GM19452 (cell line): ENCODE results near the gene GCHFR.

Experiments
- ATAC-seq: cut with Tn5 transposase; IDR thresholded peaks from one replicate; pipeline ENCODE4 v1.9.1; 2021; ENCODE audit not compliant: unreplicated experiment

The GCHFR gene

DNA sequence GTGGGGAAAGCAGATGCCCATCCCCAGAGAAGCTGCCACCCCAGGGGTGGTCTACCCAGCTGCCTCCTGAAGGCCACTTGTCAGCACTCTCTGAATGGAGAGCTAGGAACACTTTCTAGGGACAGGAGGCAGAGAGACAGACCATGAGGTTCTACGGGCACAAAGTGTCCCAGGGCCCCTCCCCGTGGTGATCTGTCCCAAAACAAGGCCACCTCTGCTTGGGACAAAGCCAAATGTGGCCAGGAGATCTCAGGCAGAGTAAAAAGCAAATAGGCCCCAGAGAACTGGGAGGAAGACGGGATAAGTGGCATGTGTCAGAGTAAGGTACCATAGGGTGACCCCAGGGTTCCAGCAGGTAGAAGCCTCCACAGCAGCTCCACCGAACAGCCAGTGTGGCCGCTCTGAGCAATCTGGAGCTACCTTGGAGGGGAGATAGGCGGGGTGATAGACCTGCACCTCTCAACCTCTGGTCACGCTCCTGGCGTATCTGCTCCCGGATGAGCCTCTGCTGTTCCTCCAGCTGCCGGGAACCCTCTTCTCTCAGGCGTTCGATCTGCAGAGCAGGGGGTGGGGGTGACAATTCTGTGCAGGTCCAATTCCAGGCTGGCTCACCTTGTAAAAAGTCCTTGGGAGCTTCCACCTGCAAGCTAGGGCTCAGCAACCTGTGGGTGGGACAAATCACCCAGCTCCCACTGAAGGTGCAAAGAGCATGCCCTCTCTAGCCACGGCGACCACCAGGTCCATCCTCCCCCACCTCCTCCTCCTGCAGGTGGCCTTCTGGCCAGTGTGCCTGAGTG, 12.1 kb downstream of the GCHFR start:
- no peak for ATAC-seq

- no peak for ATAC-seq
Measured at GRCh38 chr15:40776537-40777141, 12.8 kb downstream of the GCHFR start.

GRCh38 chr15:40782609-40783227, 18.9 kb downstream of the GCHFR start:
- peak; percentile 67 for ATAC-seq

GRCh38 chr15:40785164-40785563, 21.3 kb downstream of the GCHFR start:
- no peak for ATAC-seq

- no peak for ATAC-seq
Measured at GRCh38 chr15:40785814-40786213, 21.9 kb downstream of the GCHFR start.

- ATAC-seq: no peak
Measured at GRCh38 chr15:40787344-40787841, 23.5 kb downstream of the GCHFR start.

GRCh38 chr15:40787991-40788390, 24.1 kb downstream of the GCHFR start:
- ATAC-seq: no peak

- ATAC-seq: no peak
Measured at GRCh38 chr15:40789119-40789518, 25.3 kb downstream of the GCHFR start.

- ATAC-seq: no peak
Measured at GRCh38 chr15:40789999-40790398, 26.1 kb downstream of the GCHFR start.

- ATAC-seq: no peak
Measured at GRCh38 chr15:40790718-40791117, 26.9 kb downstream of the GCHFR start.

- ATAC-seq: no peak
Measured at GRCh38 chr15:40792394-40792793, 28.5 kb downstream of the GCHFR start.

GRCh38 chr15:40793216-40793989, 29.5 kb downstream of the GCHFR start:
- ATAC-seq: no peak

- no peak for ATAC-seq
Measured at GRCh38 chr15:40796041-40796440, 32.2 kb downstream of the GCHFR start.

DNA sequence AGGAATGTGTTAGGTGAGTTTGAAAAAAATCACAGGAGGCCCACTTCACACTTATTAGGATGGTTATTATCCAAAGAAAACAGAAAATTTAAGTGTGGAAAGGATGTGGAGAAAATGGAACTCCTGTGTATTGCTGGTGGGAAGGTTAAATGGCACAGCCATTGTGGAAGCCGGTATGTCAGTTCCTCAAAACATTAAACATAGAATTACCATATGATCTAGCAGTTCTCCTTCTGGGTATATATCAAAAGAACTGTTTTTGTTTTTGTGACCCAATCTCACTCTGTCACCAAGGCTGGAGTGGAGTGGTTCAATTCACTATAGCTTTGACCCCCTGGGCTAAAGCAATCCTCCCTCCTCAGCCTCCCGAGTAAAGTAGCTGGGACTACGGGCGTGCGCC, 32.6 kb downstream of the GCHFR start:
- ATAC-seq: no peak

GRCh38 chr15:40799523-40799922, 35.7 kb downstream of the GCHFR start:
- no peak for ATAC-seq

GRCh38 chr15:40803076-40803475, 39.2 kb downstream of the GCHFR start:
- ATAC-seq: no peak

- no peak for ATAC-seq
Measured at GRCh38 chr15:40803688-40804087, 39.8 kb downstream of the GCHFR start.

- no peak for ATAC-seq
Measured at GRCh38 chr15:40806672-40807027, 42.8 kb downstream of the GCHFR start.

GRCh38 chr15:40807028-40807887, 43.4 kb downstream of the GCHFR start, which contains the start of the genes DNAJC17 and ZFYVE19:
Gene DNAJC17 (minus strand): TSS chr15:40807473. CDS start chr15:40807446, 27 bp downstream.
Gene ZFYVE19 (plus strand): TSS chr15:40807089. CDS start chr15:40807590, 501 bp downstream.
- ATAC-seq: peak; percentile 93

- ATAC-seq: no peak
Measured at GRCh38 chr15:40807888-40808461, 44.1 kb downstream of the GCHFR start.
